GM12878 (cell line): ENCODE data around the gene UACA. TPM values are rescaled to one million over a fixed set of nuclear protein-coding genes. Genes with fewer than 3 reads are reported as not detected.

Experiments
- ATAC-seq: fragments of 200-7000 bp; cut with Tn5 transposase; 3 replicates; pipeline ENCODE4 v1.9.1; 2020; ENCODE audit warnings: mild to moderate bottlenecking, moderate library complexity
- BruUV-seq: library from RNA; stranded (reverse); fragments of 400-500 nt; replicated peaks from 2 replicates; lab custom pipeline; 2021; lab: Mats Ljungman, UMichigan
- CTCF ChIA-PET: fragments of 300-600 bp; sonication (Branson Sonifier 250); formaldehyde crosslinking; extraction: SDS; loops from one replicate; lab custom pipeline; 2021; ENCODE audit warnings: inconsistent platforms; lab: Yijun Ruan, JAX
- POLR2A ChIA-PET: fragments of 350-600 bp; formaldehyde crosslinking; extraction: SDS; loops from one replicate; lab custom pipeline; 2021; ENCODE audit warnings: inconsistent platforms; lab: Charles Lee
- RAD21 ChIA-PET: fragments of 300-600 bp; sonication (Branson Sonifier 250); formaldehyde crosslinking; loops from one replicate; lab custom pipeline; 2023; ENCODE audit warnings: antibody characterized with exemption; ENCODE audit not compliant: unreplicated experiment; lab: Charles Lee
- SMC1A ChIA-PET: fragments of 300-600 bp; sonication (Branson Sonifier 250); formaldehyde crosslinking; loops from one replicate; lab custom pipeline; 2023; ENCODE audit not compliant: unreplicated experiment, uncharacterized antibody; lab: Charles Lee
- DNase-seq: peaks from one replicate; pipeline ENCODE4 v3.0.0-alpha.2; 2011; ENCODE audit warnings: low read depth, low spot score
- FAIRE-seq: peaks from 3 replicates; lab custom pipeline; 2011; peaks lifted over from hg19 to GRCh38; lab: Jason Lieb, UNC
- H2AFZ ChIP-seq: 2 replicates; pipeline ENCODE4 v1.6.0; 2011; ENCODE audit warnings: low read depth, low read length, control low read depth; ENCODE audit not compliant: control insufficient read depth
- H3K27ac ChIP-seq: 2 replicates; pipeline ENCODE4 v1.5.1; 2011; ENCODE audit warnings: control low read depth; ENCODE audit not compliant: control insufficient read depth, insufficient read depth
- H3K27me3 ChIP-seq, 2 experiments: replicated peaks in 1 of 2; 2 replicates each; pipeline versions ENCODE4 v1.6.0 to v1.6.1; 2011; ENCODE audit warnings: low read length in 1 of 2; ENCODE audit not compliant: control insufficient read depth in 2 of 2, insufficient read depth in 2 of 2
- H3K36me3 ChIP-seq, 2 experiments: 2 replicates each; pipeline ENCODE4 v1.5.1; 2011; ENCODE audit warnings: low read length in 1 of 2; ENCODE audit not compliant: control insufficient read depth in 2 of 2, insufficient read depth in 2 of 2
- H3K4me1 ChIP-seq: 2 replicates; pipeline ENCODE4 v1.6.1; 2011; ENCODE audit warnings: mild to moderate bottlenecking, low read length, moderate library complexity, mixed read lengths; ENCODE audit not compliant: control insufficient read depth, insufficient read depth
- H3K4me2 ChIP-seq: 2 replicates; pipeline ENCODE4 v1.6.0; 2011; ENCODE audit warnings: control low read depth; ENCODE audit not compliant: control insufficient read depth, insufficient read depth
- H3K4me3 ChIP-seq: fragments of 200-600 bp; sonication (generic); 2 replicates; pipeline ENCODE4 v1.5.1; 2016
- H3K79me2 ChIP-seq: 2 replicates; pipeline ENCODE4 v1.6.0; 2011; ENCODE audit warnings: low read length; ENCODE audit not compliant: control insufficient read depth, insufficient read depth
- H3K9ac ChIP-seq: 2 replicates; pipeline ENCODE4 v1.8.0; 2011; ENCODE audit warnings: low read length, control low read depth, mixed read lengths; ENCODE audit not compliant: control insufficient read depth, insufficient read depth
- H3K9me3 ChIP-seq: replicated peaks from 3 replicates; pipeline ENCODE4 v1.5.1; 2011; ENCODE audit warnings: mild to moderate bottlenecking, low read length; ENCODE audit not compliant: control insufficient read depth, insufficient read depth
- H4K20me1 ChIP-seq: 2 replicates; pipeline ENCODE4 v1.6.0; 2011; ENCODE audit not compliant: control insufficient read depth, insufficient read depth
- BMI1 ChIP-seq: fragments of 450-650 bp; IDR thresholded peaks from 2 replicates; pipeline ENCODE4 v1.6.1; 2016; ENCODE audit warnings: mild to moderate bottlenecking, moderate library complexity, borderline replicate concordance
- BRCA1 ChIP-seq: IDR thresholded peaks from 2 replicates; pipeline ENCODE4 v1.6.1; 2011; ENCODE audit warnings: low read depth, low read length, improper control_type of control experiment
- CBX5 ChIP-seq: sonication (generic); IDR thresholded peaks from 2 replicates; pipeline ENCODE4 v1.6.1; 2016; ENCODE audit warnings: low read depth, moderate library complexity, mild to moderate bottlenecking, inconsistent platforms
- CHD2 ChIP-seq: IDR thresholded peaks from 2 replicates; pipeline ENCODE4 v1.6.1; 2011; ENCODE audit warnings: low read depth, low read length, improper control_type of control experiment, borderline replicate concordance
- E4F1 ChIP-seq: fragments of 450-650 bp; IDR thresholded peaks from 2 replicates; pipeline ENCODE4 v1.6.1; 2018; ENCODE audit warnings: borderline replicate concordance, mild to moderate bottlenecking; ENCODE audit not compliant: partially characterized antibody
- EP300 ChIP-seq, 2 experiments: fragments of 150-350 bp in 1 of 2; IDR thresholded peaks; 2 replicates each; pipeline ENCODE4 v1.6.1; 2011 to 2012; ENCODE audit warnings: low read depth in 2 of 2, low read length in 2 of 2, borderline replicate concordance in 1 of 2, improper control_type of control experiment in 1 of 2, inconsistent platforms in 1 of 2; ENCODE audit not compliant: control insufficient read depth in 1 of 2
- HDGF ChIP-seq: fragments of 450-650 bp; IDR thresholded peaks from 2 replicates; pipeline ENCODE4 v1.6.1; 2016; ENCODE audit warnings: antibody characterized with exemption
- KDM1A ChIP-seq: fragments of 200-600 bp; sonication (generic); IDR thresholded peaks from 2 replicates; pipeline ENCODE4 v1.6.1; 2016; ENCODE audit warnings: borderline replicate concordance
- PKNOX1 ChIP-seq: fragments of 450-650 bp; IDR thresholded peaks from 2 replicates; pipeline ENCODE4 v1.6.1; 2016; ENCODE audit warnings: mild to moderate bottlenecking
- RAD21 ChIP-seq: IDR thresholded peaks from 2 replicates; pipeline ENCODE4 v1.6.1; 2011; ENCODE audit warnings: mild to moderate bottlenecking, low read depth, low read length, moderate library complexity; ENCODE audit not compliant: insufficient read depth
- SMC3 ChIP-seq: IDR thresholded peaks from 2 replicates; pipeline ENCODE4 v1.6.1; 2011; ENCODE audit warnings: low read length, improper control_type of control experiment, borderline replicate concordance
- ZNF384 ChIP-seq: IDR thresholded peaks from 2 replicates; pipeline ENCODE4 v1.6.1; 2012; ENCODE audit warnings: low read depth, mild to moderate bottlenecking, low read length, improper control_type of control experiment, borderline replicate concordance
- ZNF592 ChIP-seq: fragments of 450-650 bp; IDR thresholded peaks from 2 replicates; pipeline ENCODE4 v1.6.1; 2017; ENCODE audit warnings: mild to moderate bottlenecking, moderate library complexity
- ZZZ3 ChIP-seq: IDR thresholded peaks from 2 replicates; pipeline ENCODE4 v1.6.1; 2011; ENCODE audit warnings: low read depth; ENCODE audit not compliant: control insufficient read depth, insufficient read length
- WGBS: methylation state at CpG from one replicate; pipeline ENCODE4 v1.1.6; 2016; ENCODE audit warnings: low lambda C conversion rate; ENCODE audit not compliant: insufficient replicate concordance, insufficient coverage; ENCODE audit errors: missing lambda C conversion rate; 5-methylcytosine and 5-hydroxymethylcytosine counted together
- in situ Hi-C: fragments of 300-500 bp; cut with MboI; formaldehyde crosslinking; loops from 9 replicates; pipeline ENCODE4 v1.14.3; 2018; ENCODE audit warnings: mixed read lengths
- intact Hi-C: fragments of 100-400 bp; cut with micrococcal nuclease; formaldehyde crosslinking; loops from one replicate; pipeline ENCODE4 v1.14.2; 2022; ENCODE audit not compliant: unreplicated experiment
- polyA plus RNA-seq, 11 experiments: library from polyadenylated mRNA; depleted of rRNA in 4 of 11; unstranded in 6 of 11; stranded (reverse) in 5 of 11; fragments of >200 nt; fragmentation: Nextera tagmentation in 4 of 11; fragmentation: Illumina TruSeq in 1 of 11; extraction: Ambion mirVana in 4 of 11; extraction: Trizol in 1 of 11; gene quantifications; 1 replicate in 1 of 11; 2 replicates in 10 of 11; pipeline versions ENCODE4 v1.2.1 to v1.2.3, GENCODE V29; 2011 to 2016; ENCODE audit warnings: inconsistent platforms in 2 of 11, missing spikeins in 2 of 11, low read depth in 1 of 11
- total RNA-seq, 4 experiments: library from RNA; depleted of rRNA in 3 of 4; stranded (reverse); fragments of >200 nt in 3 of 4; fragmentation: Illumina TruSeq in 1 of 4; extraction: Trizol in 1 of 4; gene quantifications; 2 replicates each; pipeline versions ENCODE4 v1.2.1 to v1.2.3, GENCODE V29; 2013 to 2021

UACA gene
- total and polyA plus RNA-seq, 10 of the 15 experiments (the other 5 are each of a cell fraction or from before 2014, with no cell fraction given), result 0.30 to 4.0 (median 2.0) TPM

GRCh38 chr15:70722266-70723121 lies 40.9 kb downstream of the UACA start:
- 0 out of 3 replicates have a peak, but pooled peaks have one; percentile 19 for ATAC-seq
- RAD21 ChIA-PET, result interaction anchor here (0.9 to 2.0 kb wide), 6 partner anchors 42 to 1247 kb away, joined by 3 to 14 read pairs (median 6); no protein-coding TSS in a partner anchor
- Histone ChIP-seq H3K27me3 (no peaks in the 10 kb centered on the region), H2AFZ (no peak overlapping the region), H3K9me3 (no peaks in the 10 kb centered on the region), H3K79me2 (no peaks in the 10 kb centered on the region), H3K9ac (no peak overlapping the region), H4K20me1 (no peaks in the 10 kb centered on the region), H3K4me1 (no peaks in the 10 kb centered on the region), H3K36me3 (no peaks in the 10 kb centered on the region), H3K4me2 (no peak overlapping the region), H3K4me3 (no peak overlapping the region), H3K27ac (no peak overlapping the region)
- SMC1A ChIA-PET, result interaction anchor here (0.8 to 1.8 kb wide), 11 partner anchors 9 to 1246 kb away, joined by 3 to 17 read pairs (median 4); no protein-coding TSS in a partner anchor
- no TSS peak for BruUV-seq
- POLR2A ChIA-PET, result interaction anchor here (0.6 kb wide), 1 partner anchor 1241 kb away, joined by 5 read pairs; no protein-coding TSS in a partner anchor
- DNase-seq, result no peak
- peak; percentile 7 for FAIRE-seq
- in situ Hi-C loops (loop anchor here (10.0 kb wide), 1 partner anchor 1248 kb away; no protein-coding TSS in a partner anchor), intact Hi-C loops (loop anchor here (10.0 kb wide), 3 partner anchors 48 to 1248 kb away; no protein-coding TSS in a partner anchor)
- 62% methylated on average over 3 of the region's 3 CpGs for WGBS
- CTCF ChIA-PET, result interaction anchor here (0.6 to 2.3 kb wide), 27 partner anchors 10 to 1246 kb away, joined by 3 to 20 read pairs (median 4); no protein-coding TSS in a partner anchor
- TF ChIP-seq ZNF384 (0 out of 2 replicates have a peak, but pooled peaks have one; percentile 42), BRCA1 (no peak), E4F1 (no peak), RAD21 (peak; percentile 57), KDM1A (no peak), CBX5 (no peak), BMI1 (no peak), ZNF592 (no peak), SMC3 (peak; percentile 69; the same call in 1 of the 2 replicates), ZZZ3 (no peak), EP300 (IDR thresholded peaks at IDR 0.05; ENCODE audit: borderline replicate concordance in 1 of 2, control insufficient read depth in 1 of 2, low read depth in 2 of 2, low read length in 2 of 2) (no peak), CHD2 (no peak), PKNOX1 (no peak), HDGF (no peak)
